HG03159 (cell line): ENCODE measurements around the gene TPK1.
A peak's percentile ranks its signal among the peaks of the same experiment; 100 is the strongest.
"Not testable (repeated sequence)": the region's sequence is repeated elsewhere in the genome, so short reads cannot be mapped to it uniquely, and the experiment has no call there.

ENCODE experiments used
- ATAC-seq: cut with Tn5 transposase; IDR thresholded peaks from one replicate; pipeline ENCODE4 v1.9.1; 2021; ENCODE audit warnings: mild to moderate bottlenecking, moderate library complexity; ENCODE audit not compliant: unreplicated experiment

The TPK1 gene

GRCh38 chr7:144780071-144780608 lies 55.7 kb downstream of the TPK1 start:
- ATAC-seq, result no peak

DNA sequence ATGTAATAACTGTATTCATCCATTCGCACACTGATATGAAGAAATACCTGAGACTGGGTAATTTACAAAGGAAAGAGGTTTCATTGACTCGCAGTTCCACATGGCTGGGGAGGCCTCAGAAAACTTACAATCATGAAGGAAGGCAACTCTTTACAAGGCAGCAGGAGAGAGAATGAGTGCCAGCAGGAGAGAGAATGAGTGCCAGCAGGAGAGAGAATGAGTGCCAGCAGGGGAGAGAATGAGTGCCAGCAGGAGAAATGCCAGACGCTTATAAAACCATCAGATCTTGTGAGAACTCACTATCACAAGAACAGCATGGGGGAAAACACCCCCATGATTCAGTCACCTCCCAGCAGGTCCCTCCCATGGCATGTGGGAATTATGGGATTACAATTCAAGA lies 58.0 kb downstream of the TPK1 start:
- ATAC-seq, result not testable (repeated sequence)

- peak; percentile 59 for ATAC-seq
These were observed 58.6 kb downstream of the TPK1 start for GRCh38 chr7:144777005-144777839.

GRCh38 chr7:144776447-144776846 lies 59.4 kb downstream of the TPK1 start:
- ATAC-seq, result no peak

GRCh38 chr7:144775749-144776148 lies 60.1 kb downstream of the TPK1 start:
- ATAC-seq, result no peak

DNA sequence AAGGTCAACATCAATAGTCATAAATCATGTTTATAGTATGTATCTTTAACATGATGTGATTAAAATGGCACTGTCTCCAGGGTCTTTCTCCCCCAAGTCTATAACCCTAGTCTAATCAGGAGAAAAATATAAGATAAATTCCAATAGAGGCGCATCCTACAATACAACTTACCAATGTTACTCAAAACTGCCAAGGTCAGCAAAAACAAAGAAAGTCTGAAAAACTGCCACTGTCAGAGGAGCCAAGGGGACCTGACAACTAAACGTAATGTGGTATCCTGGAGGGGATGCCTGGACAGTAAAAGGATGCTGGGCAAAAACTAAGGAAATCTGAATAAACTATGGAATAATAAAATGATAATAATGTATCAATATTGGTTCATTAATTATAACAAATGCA lies 63.9 kb downstream of the TPK1 start:
- ATAC-seq, result no peak

DNA sequence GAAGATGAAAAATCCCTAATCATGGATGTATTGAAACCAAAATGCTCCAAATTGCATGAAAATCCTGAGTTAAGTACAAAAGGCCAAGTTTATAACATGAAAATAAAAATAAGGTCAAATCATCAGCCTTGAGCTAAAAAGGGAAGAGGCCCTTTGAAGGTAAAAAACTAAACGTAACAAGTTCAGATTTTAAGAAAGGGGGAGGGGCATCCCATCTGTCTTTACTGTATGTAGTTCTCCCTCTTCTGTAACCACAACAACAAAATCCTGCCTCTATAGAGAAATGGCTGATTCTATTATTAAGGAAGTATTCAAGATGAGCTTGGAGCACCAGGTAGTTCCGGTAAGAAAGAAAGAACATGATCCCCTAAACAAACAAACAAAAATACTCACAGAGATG lies 64.7 kb downstream of the TPK1 start:
- ATAC-seq, result no peak

GRCh38 chr7:144769352-144769751 lies 66.5 kb downstream of the TPK1 start:
- no peak for ATAC-seq

- no peak for ATAC-seq
These were observed 67.2 kb downstream of the TPK1 start for GRCh38 chr7:144768633-144769032.

- no peak for ATAC-seq
These were observed 72.6 kb downstream of the TPK1 start for GRCh38 chr7:144763291-144763690.

GRCh38 chr7:144762853-144763252 lies 73.0 kb downstream of the TPK1 start:
- no peak for ATAC-seq

GRCh38 chr7:144761493-144761892 lies 74.4 kb downstream of the TPK1 start:
- no peak for ATAC-seq

DNA sequence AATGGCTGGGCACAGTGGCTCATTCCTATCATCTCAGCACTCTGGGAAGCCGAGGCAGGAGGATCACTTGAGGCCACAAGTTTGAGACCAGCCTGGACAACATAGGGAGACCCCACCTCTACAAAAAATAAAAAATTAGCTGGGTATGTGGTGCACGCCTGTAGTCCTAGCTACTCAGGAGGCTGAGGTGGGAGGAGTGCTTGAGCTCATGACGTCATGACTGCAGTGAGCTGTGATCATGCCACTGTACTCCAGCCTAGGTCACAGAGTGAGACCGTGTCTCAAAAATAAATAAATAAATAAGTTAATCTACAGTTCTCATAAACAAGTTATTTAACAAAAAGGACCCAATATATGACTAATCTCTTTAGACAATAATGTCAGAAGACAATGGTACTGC lies 76.2 kb downstream of the TPK1 start:
- ATAC-seq, result no peak

DNA sequence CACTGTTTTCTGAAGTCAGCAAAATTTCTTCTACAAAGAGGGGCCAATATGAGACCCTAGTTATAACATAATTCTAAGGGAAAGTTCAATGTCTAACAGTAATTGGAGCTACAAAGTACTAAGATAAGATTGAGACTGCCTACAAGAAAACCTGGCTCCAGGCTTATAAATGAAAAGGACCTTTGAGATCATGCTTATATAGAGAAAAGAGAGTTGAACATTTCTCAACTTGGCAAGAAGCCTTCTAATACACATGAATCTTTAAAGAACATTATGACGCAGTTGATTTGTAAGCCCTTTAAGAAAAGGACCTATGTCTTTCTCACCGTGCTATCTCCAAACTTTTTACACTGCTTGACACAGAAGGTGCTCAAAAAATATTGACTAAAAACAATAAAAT lies 87.9 kb downstream of the TPK1 start:
- no peak for ATAC-seq

DNA sequence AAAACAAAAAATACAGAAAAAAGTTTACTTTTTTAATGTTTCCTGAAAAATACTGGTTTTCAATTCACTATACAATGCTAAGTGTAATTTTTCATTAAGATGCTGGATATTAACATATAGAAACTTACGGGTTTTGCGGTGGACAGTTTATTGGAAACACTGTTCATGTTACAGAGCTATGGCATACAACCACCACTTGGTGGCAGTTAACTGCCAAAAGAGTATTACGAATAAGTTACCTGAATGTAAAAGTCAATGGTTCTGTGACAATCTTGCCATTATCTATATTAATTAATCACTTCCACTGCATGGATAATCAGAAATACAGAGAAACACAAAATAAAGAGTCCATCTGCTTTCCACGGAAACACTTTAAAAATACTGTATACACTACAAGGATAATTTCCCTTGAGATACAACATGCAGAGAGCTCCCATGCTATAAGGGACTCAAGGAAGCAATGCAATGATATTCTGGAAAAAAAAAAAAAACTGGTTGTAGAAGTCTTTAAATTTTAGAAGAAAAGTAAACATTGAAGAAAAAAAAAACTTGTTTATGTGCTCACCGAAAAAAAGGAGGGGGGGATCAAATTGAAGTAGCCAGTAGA lies 97.0 kb downstream of the TPK1 start:
- peak; percentile 89 for ATAC-seq

GRCh38 chr7:144738146-144738545 lies 97.7 kb downstream of the TPK1 start:
- ATAC-seq, result no peak

GRCh38 chr7:144736880-144737493 lies 98.9 kb downstream of the TPK1 start:
- no peak for ATAC-seq

GRCh38 chr7:144735505-144736276 lies 100.2 kb downstream of the TPK1 start:
- no peak for ATAC-seq

DNA sequence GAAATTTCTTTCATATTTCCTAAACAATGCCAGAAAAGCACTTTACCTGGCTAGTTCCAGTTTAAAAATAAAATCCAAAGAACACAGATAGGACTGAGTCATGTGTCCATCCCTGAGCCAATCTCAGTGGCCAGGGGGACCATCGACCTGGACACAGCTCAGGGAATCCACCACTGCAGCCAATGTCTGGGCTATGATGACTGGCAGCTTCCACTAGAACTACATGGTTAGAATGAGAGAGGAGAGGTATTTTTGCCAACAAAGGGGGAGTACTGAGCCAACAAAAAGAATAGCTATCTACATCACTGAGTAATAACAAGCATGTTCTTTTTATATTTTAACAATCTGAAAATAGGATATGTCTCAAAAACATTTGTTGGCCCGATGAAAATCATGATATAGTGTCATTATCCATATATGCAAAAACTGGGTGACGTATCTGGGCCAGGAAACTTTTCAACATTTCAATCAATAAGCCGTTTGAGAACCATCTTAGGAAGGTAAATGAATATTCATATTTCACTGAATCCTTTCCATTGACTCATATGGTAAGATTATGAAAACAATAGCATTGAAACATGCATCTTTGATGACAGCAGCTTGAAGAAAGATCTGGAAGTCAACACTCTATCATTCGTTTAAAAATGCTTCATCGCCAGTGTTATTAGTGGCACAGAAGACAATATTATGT lies 104.0 kb downstream of the TPK1 start:
- ATAC-seq, result no peak

DNA sequence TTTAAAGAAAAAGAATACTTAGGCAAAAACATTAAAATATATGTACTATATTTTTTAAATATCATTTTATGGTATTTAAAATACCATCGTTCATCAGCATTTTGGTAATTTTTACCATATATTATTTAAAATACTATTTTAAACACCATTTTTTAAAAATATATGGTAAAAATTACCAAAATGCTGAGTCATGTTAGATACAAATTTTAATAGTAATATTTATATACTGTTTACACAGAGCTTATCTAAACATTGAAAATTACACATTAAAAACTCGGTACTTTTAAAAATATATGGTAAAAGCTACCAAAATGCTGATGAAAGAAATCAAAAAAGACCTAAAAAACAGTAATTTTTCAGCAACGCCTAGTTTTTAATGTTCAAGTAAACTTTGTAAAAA lies 105.6 kb downstream of the TPK1 start:
- no peak for ATAC-seq

DNA sequence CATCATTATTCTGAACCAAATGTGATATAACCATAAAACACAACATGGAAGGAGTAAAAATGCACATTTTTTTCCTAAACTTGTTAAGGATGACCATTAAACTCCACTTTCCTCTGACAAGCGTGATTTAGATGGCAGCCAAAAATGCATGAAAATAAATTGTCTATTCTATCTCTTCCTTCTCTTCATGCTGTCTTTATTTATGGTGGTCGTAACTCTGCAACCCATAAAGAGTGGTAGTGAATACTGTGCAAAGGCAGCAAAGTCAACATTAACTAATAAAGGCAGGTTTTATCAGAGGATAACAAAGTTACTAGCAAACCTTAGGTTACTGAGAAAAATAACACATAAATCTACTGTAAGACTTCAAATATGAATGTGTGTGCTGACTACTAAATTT lies 106.6 kb downstream of the TPK1 start:
- ATAC-seq, result no peak
